GM21423 (cell line): ENCODE results near the gene ACOT6.
A peak's percentile ranks its signal among the peaks of the same experiment; 100 is the strongest.
"Not testable (repeated sequence)": the region's sequence is repeated elsewhere in the genome, so short reads cannot be mapped to it uniquely, and the experiment has no call there.

Source experiments
- ATAC-seq: cut with Tn5 transposase; IDR thresholded peaks from one replicate; pipeline ENCODE4 v1.9.1; 2021; ENCODE audit warnings: mild to moderate bottlenecking, moderate library complexity; ENCODE audit not compliant: unreplicated experiment

ACOT6 gene

DNA sequence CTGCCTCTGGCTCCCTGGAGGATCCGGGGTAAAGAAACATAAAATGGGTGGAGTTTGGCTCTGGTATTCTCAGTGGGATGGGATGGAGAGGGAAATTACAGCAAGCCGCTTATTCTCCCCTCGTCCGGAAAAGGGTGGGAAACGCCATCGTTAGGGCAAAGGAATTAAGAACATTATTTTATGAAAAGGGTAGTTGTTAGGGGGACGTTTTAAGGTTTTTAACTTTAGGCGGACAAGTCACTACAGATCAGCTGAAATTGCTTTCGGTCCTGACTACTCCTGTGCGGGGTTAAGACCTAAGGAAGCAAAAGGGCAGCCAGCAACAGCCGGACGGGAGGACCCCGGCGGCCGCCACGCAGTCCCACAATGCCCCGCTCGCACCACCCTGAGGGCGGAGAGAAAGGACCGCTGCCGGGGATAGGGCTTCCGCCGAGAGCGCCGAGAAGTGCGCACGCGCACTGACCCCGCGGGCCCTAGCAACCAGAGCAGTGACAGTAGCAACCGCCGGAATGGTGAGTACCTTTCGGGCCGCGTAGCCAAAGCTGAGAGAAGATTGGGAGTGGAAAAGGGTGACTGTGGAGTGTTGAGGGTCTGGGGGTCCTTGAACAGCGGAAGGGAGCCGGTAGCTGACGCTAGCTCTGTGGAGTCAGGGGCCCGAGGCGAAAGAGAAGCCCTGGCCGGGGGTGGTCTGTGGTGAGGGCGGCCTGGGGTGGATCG lies 32.4 kb downstream of the ACOT6 start, which contains the start of gene DNAL1:
DNAL1 (plus strand) TSS at position 456 of the 717 bp plus-strand sequence; CDS start at position 510, 54 bp downstream.
- peak; percentile 97 for ATAC-seq

DNA sequence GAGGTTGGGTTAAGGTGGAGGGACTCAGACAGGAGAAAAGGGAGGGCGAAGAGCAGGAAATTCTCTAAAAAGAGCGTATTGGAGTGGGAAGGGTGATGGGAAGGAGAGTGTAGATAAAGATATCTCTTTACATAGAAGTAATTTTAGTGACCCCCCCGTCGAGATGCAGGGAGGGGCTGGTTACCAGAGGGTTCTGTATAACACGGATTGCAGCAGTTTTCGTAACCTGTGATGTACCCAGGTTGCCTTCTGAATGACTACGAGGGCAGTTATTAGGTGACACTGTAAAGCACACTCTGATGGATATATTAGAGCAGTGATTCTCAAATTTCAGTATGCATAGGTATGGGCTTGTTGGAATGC lies 32.9 kb downstream of the ACOT6 start:
- no peak for ATAC-seq

- no peak for ATAC-seq
These were observed 38.7 kb downstream of the ACOT6 start for GRCh38 chr14:73651005-73651404.

DNA sequence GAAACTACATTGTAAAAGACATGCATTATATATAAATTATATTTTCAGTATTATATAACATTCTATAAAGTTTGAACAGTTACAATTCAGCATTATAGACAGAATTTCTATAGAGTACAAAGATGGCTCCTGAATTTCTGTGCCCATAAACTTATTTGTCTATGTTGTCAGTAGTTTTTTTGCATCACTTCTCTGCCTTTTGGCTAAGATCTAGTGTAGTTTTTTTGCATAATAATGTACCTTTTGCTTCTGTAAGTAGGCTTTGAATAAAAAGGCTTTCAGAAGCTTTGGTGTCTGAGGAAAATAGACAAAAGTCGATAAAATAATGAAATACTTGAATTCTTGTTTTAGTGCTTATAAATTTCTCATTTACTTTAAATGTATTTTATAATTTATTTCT lies 43.5 kb downstream of the ACOT6 start:
- no peak for ATAC-seq

- not testable (repeated sequence) for ATAC-seq
These were observed 46.9 kb downstream of the ACOT6 start for GRCh38 chr14:73659202-73659601.

DNA sequence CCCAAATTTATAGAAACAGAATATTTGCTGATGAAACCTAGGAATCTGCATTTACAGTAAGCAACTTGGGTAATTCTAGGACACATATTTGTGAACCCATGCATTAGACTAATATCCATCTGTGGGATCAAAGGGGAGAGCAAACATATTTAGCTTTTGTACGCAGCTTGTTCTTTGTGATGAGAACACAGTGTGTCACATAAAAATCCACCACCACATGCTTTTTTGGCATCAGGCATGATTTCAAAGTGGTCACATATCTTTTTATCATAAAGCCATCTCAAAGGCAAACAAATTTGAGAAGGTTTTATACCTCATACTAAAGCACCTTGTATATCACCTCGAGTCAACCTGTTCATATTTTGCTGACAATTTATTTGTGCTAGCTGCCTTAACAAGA lies 48.2 kb downstream of the ACOT6 start:
- ATAC-seq: no peak

- ATAC-seq: no peak
These were observed 49.6 kb downstream of the ACOT6 start for GRCh38 chr14:73661872-73662271.

DNA sequence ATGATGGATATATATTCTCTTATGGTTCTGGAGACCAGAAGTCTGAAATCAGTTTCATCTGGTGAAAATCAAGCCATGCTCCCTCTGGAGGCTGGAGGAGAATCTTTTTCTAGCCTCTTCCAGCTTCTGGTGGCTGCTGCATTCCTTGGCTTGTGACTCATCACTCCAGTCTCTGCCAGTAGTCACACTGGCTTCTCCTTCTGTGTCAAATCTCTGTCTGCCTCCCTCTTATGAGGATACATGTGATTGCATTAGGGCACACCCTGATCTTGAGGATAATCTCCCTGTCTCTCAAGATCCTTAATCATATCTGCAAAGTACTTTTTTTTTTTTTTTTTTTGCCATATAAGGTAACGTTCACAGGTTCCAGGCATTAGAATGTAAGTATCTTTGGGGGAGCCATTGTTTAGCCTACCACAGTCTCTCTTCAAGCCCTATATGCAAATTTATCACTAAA lies 50.2 kb downstream of the ACOT6 start:
- ATAC-seq: no peak

DNA sequence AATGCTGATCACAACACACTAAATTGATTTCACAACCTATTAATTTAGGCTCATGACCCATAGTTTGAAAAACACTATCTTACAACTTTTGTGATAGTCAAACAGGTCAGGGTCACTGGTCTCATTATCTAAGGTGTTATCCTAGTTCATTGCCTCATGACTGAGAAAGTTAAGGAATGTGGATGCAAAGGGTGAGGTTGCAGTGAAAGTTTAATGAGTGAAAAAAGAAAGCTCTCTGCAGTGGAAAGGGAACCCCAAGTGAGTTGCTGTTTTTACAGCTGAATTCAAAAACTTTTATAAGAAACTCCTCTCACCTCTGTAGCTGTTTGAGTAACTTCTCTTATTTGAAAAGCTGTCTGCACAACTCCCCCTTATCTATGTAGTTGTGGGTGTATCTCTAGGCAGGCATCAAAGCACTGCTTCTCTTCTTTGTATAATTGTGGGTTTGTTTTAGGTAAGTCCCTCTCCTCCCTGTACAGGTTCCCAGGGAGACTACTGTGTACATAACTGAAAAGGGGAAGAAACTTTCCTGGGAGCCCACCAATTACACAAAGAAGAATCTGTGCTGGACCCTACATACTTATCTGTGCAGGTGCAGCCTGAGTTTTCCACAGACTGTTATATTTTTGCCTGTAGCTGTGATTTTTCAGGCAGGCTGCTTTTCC lies 51.4 kb downstream of the ACOT6 start:
- ATAC-seq: no peak

DNA sequence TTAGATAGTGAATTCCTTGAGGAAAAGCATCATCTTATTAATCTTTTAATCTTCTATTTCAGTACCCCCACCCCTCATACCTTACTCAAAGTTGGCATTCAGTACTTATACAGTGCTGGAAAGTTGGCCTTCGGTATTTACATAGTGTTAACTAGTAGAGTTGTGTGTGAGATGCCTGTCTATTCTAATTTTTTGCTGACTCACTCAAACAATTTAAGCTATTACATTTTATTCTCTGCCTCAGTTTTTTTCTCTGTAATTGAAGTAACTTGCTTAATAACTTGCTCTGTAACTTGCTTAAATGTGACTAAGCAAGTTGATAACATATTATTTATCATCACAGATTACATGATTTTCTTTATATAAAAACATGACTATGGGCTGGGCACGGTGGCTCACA lies 52.8 kb downstream of the ACOT6 start:
- no peak for ATAC-seq

DNA sequence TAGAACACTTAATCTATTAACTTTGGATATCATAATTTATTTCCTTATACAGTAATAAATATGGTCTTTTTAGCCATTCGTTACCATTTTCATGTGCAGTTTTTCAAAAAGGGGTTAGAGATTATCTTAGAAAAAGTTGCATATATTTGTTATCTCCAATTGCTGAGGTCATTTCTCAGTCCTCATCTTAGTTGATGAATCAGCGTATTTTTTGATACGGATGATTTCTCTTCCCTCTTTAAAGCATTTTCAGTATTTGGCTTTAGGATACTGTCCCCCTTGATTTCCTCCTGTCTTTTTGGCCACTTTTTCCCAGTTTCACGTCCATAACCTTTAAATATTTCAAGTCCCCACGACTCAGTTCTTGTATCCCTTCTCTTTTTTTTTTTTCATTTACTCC lies 54.3 kb downstream of the ACOT6 start:
- no peak for ATAC-seq

DNA sequence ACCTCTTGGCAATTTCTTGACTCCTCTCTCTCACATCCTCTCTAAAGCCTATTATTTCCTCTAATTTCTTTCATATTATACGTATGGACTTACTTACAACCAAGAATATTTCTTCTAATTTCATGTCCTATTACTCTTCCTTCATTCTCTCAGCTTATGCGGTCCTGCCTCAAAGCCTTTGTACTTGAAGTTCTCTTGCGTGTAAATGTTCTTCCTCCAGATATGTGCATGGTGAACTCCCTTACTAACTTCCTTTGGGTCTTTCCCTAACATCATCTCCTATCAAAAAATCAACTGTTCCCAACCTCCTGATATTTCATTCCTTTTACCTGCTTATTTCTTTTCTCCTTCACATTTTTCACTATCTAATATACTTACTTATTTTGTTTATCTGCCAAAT lies 55.5 kb downstream of the ACOT6 start:
- ATAC-seq: no peak
